Stimulated activated CD4-positive, alpha-beta T cell treated with anti-CD3 and anti-CD28 coated beads, Interleukin-4, amount 100 ng/mL, for 4 hours (primary cell): ENCODE results near the gene SLC52A3.
"Not testable (repeated sequence)": the region's sequence is repeated elsewhere in the genome, so short reads cannot be mapped to it uniquely, and the experiment has no call there.

ENCODE experiments used
- DNase-seq, 2 experiments: peaks; one replicate each; pipeline ENCODE4 v3.0.0-alpha.2; 2020

Gene SLC52A3

DNA sequence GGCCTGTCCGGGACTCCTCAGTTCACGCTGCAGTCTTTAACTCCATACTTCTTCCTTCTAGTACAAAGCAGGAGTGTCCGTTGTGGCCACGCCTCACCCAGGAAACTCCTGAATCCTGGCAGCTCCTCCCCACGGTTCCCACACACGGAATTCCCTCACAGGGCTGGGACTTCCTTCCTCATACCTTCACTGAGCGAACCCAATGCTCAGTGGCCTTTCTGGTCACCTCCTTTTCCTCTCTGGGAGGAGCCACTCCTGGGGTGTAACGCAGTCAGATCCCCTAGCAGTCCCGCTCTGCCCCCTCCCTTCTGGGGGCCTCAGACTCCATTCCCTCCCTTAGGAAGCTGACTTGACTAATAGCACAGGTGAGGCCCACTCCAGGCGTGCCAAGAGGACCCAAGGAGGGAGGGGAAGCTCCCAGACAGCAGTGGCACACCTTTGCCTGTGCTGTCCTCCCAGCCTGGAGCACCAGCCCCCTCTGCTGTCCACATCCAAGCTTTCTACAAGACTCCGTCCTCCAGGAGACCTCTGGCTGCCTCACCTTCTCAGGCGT lies at the start of gene SLC52A3:
Gene SLC52A3 (minus strand): TSS at position 75 of the 553 bp plus-strand sequence. CDS start 2,726 bp downstream, outside the sequence.
- DNase-seq = no peak

GRCh38 chr20:815914-816606 lies 47.8 kb upstream of the SLC52A3 start:
- peak; percentile 58 for DNase-seq

DNA sequence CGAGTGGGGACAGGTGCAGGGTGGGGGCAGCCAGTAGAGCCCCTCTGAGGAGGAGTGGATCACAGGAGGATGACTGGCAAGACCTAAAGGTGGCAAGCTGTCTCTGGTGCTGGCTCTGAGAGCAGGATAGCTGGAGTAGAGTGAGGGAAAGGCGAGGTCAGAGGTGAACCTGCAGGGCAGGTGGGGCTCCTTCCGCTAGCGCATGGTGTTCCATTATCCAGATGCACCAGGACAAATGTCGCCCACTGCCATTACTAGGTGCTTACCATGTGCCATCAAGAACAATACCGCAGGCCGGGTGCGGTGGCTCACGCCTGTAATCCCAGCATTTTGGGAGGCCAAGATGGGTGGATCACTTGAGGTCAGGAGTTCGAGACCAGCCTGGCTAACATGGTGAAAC lies 46.9 kb upstream of the SLC52A3 start:
- no peak for DNase-seq

DNA sequence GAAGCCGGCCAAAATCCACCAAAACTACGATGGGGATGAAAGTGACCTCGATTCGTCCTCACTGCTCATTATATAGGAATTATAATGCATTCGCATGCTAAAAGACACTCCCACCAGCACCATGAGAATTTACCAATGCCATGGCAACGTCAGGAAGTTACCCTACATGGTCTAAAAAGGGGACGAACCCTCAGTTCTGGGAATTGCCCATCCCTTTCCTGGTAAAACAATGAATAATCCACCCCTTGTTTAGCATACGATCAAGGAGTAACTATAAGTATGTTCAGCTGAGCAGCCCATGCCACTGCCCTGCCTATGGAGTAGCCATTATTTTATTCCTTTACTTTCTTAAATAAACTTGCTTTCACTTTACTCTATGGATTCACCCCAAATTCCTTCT lies 45.1 kb upstream of the SLC52A3 start:
- DNase-seq = no peak

DNA sequence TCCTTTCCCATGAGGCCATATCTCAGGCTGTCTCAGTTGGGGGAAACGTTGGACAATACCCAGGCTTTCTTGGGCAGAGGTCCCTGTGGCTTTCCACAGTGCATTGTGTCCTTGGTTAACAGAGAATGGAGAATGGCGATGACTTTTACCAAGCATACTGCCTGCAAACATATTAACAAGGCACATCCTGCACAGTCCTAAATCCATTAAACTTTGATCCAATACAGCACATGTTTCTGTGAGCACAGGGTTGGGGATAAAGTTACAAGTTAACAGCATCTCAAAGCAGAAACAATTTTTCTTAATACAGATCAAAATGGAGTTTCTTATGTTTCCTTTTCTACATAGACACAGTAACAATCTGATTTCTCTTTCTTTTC lies 44.1 kb upstream of the SLC52A3 start:
- not testable (repeated sequence) for DNase-seq

- not testable (repeated sequence) for DNase-seq
Measured at GRCh38 chr20:811776-812434, 43.6 kb upstream of the SLC52A3 start.

GRCh38 chr20:805713-806112 lies 37.4 kb upstream of the SLC52A3 start:
- DNase-seq = no peak

GRCh38 chr20:801678-802077 lies 33.4 kb upstream of the SLC52A3 start:
- no peak for DNase-seq

DNA sequence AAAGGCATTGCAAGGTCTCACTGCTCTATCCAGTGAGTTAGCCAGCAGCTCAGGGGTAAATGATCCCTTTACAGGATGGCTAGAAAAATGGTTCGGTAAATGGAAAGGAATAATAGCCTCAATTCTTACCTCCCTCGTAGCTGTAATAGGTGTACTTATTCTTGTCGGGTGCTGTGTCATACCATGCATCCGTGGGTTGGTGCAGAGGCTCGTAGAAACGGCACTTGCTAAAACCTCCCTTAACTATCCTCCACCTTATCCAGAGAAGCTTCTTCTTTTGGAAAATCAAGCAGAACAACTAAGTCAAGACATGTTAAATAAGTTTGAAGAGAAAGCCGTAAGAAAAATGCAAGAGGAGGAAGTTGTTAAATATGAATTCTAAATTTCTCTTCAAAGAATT lies 31.7 kb upstream of the SLC52A3 start:
- DNase-seq = not testable (repeated sequence)

- DNase-seq = not testable (repeated sequence)
Measured at GRCh38 chr20:798746-799145, 30.4 kb upstream of the SLC52A3 start.

GRCh38 chr20:796921-797320 lies 28.6 kb upstream of the SLC52A3 start:
- DNase-seq = no peak

GRCh38 chr20:792248-792647 lies 23.9 kb upstream of the SLC52A3 start:
- no peak for DNase-seq

- no peak for DNase-seq
Measured at GRCh38 chr20:791056-791455, 22.8 kb upstream of the SLC52A3 start.

GRCh38 chr20:787825-788224 lies 19.5 kb upstream of the SLC52A3 start:
- no peak for DNase-seq

- no peak for DNase-seq
Measured at GRCh38 chr20:779771-780170, 11.5 kb upstream of the SLC52A3 start.

DNA sequence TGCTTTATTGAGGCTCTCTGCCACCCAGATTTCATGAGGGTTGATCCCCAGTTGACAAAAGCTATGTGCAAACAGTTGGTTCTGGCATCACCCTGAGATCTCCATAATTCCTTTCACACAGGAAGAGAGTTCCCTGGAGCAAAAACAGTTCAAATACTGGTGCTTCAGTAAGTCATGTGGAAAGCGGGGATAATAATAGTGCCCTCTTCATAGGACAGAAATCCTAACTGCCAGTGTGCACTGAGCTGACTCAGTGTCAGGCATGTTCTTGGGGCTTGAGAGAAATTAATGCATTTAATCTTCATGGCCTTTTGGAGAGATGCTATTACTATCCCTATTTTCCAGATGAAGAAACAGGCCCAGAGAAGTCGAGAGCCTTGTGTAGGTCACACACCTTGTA lies 7.9 kb upstream of the SLC52A3 start:
- no peak for DNase-seq

GRCh38 chr20:775679-776135 lies 7.4 kb upstream of the SLC52A3 start:
- no peak for DNase-seq

DNA sequence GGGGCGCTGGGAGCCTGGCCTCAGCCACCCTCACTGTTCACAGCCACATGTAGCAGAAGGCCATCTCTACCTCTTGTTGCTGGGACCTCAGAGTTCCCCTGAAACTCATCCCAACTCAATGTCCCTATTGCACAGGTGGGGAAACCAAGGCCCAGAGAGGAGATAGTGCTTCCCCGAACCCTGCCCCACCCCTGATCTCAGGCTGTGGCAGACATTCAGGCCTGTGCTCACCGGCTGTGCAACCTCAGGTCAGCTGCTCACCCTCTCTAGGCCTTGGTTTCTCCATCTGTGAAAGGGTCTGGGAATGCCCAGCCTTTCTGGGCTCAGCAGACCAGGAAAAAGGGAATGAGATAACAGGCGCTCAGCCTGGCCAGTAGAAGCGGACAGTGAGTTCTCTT lies 6.4 kb upstream of the SLC52A3 start:
- DNase-seq = no peak

- DNase-seq = no peak
Measured at GRCh38 chr20:774016-774659, 5.8 kb upstream of the SLC52A3 start.

DNA sequence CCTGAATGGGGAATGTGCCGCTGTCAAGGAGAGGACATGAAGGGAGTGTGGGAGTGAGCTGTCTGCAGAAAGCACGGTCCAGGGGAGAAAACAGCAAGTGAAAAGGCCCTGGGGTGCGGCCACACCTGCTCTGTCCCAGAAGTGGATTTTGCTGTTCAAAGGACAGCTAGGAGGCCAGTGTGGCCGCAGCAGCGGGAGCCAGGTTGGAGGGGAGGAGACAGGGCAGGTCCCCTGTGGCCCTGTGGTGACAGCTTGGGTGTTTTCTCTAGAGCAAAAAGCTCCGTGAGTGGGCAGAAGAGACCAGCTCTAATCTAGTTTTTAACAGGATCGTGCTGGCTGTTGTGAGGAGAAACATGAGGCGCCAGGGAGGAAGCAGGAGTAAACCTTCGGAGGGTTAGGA lies 4.5 kb upstream of the SLC52A3 start:
- DNase-seq = no peak

GRCh38 chr20:771741-772464 lies 3.6 kb upstream of the SLC52A3 start:
- no peak for DNase-seq

- DNase-seq = no peak
Measured at GRCh38 chr20:770691-771090, 2.4 kb upstream of the SLC52A3 start.

DNA sequence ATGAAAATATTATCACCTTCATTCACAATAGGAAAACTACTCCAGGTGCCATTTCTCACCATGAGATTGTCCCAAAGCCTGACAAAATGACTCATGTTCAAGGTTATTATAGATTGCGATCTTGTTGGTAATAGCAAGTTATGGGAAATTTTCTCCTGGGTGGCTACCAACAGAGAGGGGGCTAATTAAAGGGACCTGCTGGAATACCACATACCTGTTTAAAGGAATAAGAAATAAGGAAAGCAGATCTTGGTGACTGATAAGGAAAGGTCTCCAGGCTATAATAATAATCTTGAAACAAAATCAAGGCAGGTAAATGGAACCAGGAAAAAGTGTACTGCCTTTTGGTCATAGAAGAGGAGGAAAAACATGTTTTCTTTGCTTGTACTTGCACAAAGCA lies 1.4 kb downstream of the SLC52A3 start:
- DNase-seq = no peak
